ENCODE data around the gene DHCR24. TPM values are rescaled to one million over a fixed set of nuclear protein-coding genes. Genes with fewer than 3 reads are reported as not detected.
"Not testable (repeated sequence)": the region's sequence is repeated elsewhere in the genome, so short reads cannot be mapped to it uniquely, and the experiment has no call there.

DHCR24 gene, protein sequence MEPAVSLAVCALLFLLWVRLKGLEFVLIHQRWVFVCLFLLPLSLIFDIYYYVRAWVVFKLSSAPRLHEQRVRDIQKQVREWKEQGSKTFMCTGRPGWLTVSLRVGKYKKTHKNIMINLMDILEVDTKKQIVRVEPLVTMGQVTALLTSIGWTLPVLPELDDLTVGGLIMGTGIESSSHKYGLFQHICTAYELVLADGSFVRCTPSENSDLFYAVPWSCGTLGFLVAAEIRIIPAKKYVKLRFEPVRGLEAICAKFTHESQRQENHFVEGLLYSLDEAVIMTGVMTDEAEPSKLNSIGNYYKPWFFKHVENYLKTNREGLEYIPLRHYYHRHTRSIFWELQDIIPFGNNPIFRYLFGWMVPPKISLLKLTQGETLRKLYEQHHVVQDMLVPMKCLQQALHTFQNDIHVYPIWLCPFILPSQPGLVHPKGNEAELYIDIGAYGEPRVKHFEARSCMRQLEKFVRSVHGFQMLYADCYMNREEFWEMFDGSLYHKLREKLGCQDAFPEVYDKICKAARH
- total RNA-seq: 91.7 and 103 TPM in 2 replicates

DNA sequence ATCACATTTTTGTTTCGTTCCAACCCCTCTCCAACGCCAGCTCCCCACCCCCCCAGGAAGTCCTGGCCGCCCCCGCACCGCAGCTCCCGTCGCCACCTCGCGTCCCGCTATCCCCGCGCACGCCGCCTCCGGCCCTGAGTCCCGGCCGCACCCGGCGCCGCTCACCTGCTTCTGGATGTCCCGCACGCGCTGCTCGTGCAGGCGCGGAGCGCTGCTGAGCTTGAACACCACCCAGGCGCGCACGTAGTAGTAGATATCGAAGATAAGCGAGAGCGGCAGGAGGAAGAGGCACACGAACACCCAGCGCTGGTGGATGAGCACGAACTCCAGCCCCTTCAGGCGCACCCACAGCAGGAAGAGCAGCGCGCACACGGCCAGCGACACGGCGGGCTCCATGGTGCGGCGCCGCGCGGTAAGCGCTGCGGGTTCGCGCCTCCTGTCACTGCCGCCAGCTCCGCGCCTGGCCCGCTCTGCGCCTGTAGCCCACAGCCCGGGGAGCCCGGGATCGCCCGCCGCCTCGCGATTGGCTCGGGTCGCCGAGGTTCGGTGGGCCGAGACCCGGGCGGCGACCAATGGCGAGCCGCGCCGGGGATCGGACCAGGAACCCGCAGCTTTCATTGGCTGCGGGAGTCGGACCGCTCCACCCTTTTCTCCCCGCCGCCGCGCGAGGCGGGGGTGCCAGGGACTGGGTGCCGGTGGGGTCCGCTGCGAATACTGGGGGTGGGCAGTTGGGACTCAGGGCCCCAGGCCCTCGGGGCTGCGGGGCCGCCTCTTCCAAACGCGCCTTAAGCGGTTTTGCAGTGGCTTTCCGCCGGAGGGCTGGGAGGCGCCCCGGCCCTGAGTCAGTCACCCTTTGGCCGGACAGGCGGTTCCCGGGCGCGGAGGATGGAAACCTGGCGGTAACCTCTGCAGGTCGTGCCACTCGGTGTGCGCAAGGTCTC lies at the start of gene DHCR24:
TSS of gene DHCR24 (minus strand) at position 472 of the 941 bp plus-strand sequence. CDS start at position 396, 76 bp downstream.
- DNase-seq (ENCODE audit: low read depth in 2 of 2): peak; percentile 52 to 89

GRCh38 chr1:54936791-54937190 lies 49.8 kb upstream of the DHCR24 start:
- DNase-seq (ENCODE audit: low read depth in 2 of 2): no peak

GRCh38 chr1:54934869-54935268 lies 47.9 kb upstream of the DHCR24 start:
- DNase-seq (ENCODE audit: low read depth in 2 of 2): peak in 1 of 2 donors; percentile 16

DNA sequence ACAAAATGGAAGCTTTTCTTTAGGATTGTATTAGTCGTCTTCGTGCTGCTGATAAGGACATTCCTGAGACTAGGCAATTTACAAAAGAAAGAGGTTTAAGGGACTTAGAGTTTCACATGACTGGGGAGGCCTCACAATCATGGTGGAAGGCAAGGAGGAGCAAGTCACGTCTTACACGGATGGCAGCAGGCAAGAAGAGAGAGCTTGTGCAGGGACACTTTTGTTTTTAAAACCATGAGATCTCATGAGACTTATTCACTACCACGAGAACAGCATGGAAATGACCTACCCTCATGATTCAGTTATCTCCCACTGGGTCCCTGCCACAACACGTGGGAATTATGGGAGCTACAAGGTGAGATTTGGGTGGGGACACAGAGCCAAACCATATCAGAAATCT lies 47.1 kb upstream of the DHCR24 start:
- not testable (repeated sequence) for DNase-seq (ENCODE audit: low read depth in 2 of 2)

DNA sequence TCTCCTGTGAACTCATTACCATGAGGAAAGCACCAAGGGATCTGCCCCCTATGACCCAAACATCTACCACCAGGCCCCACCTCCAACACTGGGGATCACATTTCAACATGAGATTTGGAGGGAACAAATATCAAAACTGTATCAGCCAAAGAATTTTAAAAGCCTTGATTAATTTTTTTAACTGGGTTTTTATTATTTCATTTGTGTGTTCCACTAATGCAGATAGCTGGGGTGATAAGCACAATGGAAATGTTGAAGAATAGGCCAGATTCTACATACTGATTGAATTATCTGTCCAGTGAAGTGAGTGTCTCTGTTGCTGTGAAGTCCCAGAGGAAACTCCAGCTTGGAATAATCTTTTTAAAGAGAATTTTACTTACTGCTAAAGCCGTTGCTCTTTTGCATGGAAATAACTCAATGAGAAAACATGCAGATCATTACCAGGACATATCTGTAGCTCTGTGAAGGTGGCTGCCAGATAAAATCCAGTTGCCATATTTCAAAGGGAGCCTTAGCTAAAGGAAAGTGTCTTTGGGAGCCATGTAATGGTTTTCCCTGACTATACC lies 44.4 kb upstream of the DHCR24 start:
- DNase-seq (ENCODE audit: low read depth in 2 of 2): no peak

DNA sequence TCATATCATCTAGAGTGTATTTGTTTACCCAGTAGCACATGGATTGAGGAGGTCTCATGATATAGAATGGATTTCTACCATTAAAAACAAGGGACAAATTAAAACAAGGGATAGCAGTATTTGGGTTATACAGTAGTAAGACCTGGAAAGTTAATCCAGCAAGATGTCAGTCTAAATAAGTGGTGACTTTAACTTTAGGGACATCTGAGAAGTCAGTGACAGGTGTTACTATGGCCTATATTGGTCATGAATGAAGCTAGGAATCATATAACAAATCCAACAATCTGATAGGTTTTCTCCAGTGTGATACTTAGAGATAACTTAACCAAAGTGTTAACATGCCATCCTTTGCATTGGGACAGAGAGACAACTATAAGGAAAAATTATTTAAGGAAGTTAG lies 42.7 kb upstream of the DHCR24 start:
- no peak for DNase-seq (ENCODE audit: low read depth in 2 of 2)

DNA sequence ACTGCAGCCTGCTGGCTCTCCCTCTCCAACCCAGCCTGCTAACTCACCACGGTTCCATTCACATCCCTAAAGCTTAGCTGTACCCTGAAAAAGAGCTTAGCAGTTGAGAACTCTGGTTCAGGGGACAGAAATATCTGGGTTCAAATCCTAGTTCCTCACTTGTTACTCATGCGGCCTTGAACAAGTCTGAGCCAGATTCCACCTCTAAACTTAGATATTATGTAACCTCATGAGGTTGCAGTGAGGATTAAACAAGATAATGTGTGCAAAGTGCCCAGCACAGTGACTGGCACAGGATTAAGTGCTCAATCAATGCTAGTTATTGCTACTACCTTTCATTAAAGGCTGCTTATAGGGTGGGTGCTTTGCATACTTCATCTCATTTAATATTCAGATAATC lies 41.3 kb upstream of the DHCR24 start:
- no peak for DNase-seq (ENCODE audit: low read depth in 2 of 2)

DNA sequence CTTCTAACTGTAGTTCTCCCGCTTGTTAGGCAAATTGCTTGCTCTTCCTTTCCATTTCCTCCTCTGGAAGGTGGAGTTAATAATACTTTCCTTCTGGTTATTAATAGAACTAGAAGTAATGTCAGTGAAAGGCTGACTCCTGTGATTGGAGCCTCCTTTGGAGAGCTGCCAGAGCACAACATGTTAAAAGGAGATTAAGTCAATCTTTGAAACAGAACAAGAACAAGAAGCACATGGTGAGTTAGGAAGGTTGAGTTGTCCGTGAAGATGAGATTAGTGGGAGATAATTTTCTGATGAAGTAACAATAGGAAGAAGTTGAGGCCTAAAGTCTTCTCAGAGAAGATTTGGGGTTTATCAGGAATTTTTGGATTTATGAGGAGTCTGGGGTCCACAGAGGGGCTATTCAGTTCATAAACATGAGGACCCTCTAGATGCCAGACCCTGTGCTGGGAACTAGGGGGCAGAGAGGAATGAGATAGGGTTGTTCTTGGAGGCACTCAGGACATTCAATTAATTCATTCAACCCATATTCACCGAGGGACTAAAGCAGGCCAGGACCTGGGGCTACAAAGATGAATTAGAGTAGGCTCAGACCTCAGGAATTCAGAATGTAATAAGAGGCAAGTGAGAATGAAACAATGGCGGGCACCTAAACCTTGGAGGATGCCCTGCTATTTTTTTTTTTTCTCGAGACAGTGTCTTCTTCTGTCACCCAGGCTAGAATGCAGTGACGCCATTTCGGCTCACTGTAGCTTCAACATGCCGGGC lies 40.7 kb upstream of the DHCR24 start:
- peak in 1 of 2 donors; percentile 38 for DNase-seq (ENCODE audit: low read depth in 2 of 2)

- DNase-seq (ENCODE audit: low read depth in 2 of 2): no peak
Observed at GRCh38 chr1:54926970-54927369, 40.0 kb upstream of the DHCR24 start.

DNA sequence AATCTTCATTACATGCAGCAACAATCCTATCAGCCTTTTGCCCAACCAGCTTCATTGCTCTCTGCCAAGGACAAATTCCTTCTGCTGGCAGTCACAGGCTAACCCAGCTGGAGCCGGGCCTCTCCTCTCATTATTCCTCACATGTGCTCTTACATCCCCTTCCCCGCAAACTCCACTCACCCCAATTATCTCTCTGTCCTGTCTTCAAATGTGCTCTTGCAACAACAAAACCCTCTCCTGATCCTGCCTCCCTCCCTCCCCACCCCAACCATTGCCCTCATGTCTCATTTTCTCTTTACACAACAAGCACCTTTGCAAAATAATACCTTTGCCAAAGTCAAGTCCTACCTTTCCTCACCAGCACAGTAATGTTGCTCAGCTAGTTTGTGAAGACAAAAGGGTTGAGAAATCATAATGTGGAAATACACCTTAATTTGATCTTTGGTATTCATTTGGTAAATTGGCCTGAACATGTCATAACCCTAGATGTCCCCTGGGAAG lies 36.0 kb upstream of the DHCR24 start:
- DNase-seq (ENCODE audit: low read depth in 2 of 2): no peak

GRCh38 chr1:54922040-54922761 lies 35.2 kb upstream of the DHCR24 start:
- no peak for DNase-seq (ENCODE audit: low read depth in 2 of 2)

GRCh38 chr1:54919367-54920359 lies 32.7 kb upstream of the DHCR24 start:
- no peak for DNase-seq (ENCODE audit: low read depth in 2 of 2)

DNA sequence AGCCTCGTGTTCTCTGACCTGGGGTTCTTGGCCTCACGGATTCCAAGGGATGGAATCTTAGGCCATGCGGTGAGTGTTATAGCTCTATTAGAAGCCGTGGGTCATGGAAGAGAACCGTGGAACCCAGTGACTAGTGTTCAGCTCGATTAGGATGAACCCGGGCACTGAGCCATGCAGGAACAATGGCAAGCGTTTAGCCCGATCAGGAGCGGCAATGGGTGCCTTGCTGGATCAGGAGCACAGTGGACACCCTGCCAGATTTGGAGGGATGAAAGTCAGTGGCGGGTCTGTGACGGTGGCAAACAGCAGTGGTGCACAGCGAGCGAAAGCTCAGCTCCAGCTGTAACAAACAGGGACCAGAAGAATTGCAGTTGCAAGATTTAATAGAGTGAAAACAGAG lies 24.1 kb upstream of the DHCR24 start:
- not testable (repeated sequence) for DNase-seq (ENCODE audit: low read depth in 2 of 2)

- no peak for DNase-seq (ENCODE audit: low read depth in 2 of 2)
Observed at GRCh38 chr1:54906586-54906985, 19.6 kb upstream of the DHCR24 start.

- DNase-seq (ENCODE audit: low read depth in 2 of 2): no peak
Observed at GRCh38 chr1:54904476-54905048, 17.6 kb upstream of the DHCR24 start.

GRCh38 chr1:54894271-54894670 lies 7.3 kb upstream of the DHCR24 start:
- no peak for DNase-seq (ENCODE audit: low read depth in 2 of 2)

- no peak for DNase-seq (ENCODE audit: low read depth in 2 of 2)
Observed at GRCh38 chr1:54892586-54892985, 5.6 kb upstream of the DHCR24 start.

- DNase-seq (ENCODE audit: low read depth in 2 of 2): no peak
Observed at GRCh38 chr1:54889132-54889725, 2.2 kb upstream of the DHCR24 start.
